NCI-H2227 treated with DMSO at 0.1 percent for 48 hours (cell line): ENCODE results near the gene CTNNA1.

Experiments
- DNase-seq: peaks from one replicate; lab custom pipeline; 2025; lab: John Stamatoyannopoulos, UW

CTNNA1 gene

GRCh38 chr5:138853132-138853531 is 99.9 kb downstream of the CTNNA1 start:
- DNase-seq, result no peak

- DNase-seq, result no peak
These were observed 113.8 kb downstream of the CTNNA1 start for GRCh38 chr5:138867011-138867410.

DNA sequence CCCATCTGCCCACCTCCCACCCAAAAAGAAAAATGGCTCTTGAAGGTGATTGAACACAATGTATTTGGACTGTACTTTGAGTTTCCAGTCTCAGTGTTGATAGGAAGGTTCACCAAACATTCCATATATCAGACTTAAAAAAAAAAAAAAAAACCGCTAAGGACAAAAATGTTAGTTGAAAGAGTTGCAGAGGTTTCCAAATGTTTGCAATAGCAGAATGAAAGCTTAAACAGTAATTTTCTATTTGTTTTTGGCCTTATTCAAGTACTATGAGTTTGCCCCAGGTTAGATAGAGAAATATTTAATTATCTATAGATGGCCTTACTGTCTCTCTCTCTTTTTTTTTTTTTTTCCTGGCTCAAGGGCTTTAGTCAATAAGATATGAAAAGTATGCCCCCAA is 115.8 kb downstream of the CTNNA1 start:
- DNase-seq, result no peak

GRCh38 chr5:138869763-138870500 is 116.7 kb downstream of the CTNNA1 start:
- no peak for DNase-seq

DNA sequence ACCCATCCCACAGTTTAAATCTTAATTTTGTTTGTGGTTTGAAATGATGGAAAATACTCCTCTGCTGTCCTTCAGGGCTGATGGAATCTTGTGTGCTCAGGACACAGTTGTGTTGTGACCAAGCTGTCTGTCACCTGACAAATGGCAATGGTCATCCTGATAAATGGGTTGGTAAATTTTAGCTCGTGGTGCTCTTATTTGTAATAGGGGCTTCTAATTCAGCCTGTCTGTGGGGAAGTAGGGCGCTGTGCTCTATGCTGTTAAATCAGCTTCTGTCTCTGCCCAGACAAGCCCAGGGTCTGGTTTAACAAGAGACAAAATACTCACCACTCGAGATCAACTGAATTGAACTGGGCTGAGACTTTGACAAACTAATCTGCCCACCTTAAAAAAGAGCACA is 117.4 kb downstream of the CTNNA1 start:
- no peak for DNase-seq

DNA sequence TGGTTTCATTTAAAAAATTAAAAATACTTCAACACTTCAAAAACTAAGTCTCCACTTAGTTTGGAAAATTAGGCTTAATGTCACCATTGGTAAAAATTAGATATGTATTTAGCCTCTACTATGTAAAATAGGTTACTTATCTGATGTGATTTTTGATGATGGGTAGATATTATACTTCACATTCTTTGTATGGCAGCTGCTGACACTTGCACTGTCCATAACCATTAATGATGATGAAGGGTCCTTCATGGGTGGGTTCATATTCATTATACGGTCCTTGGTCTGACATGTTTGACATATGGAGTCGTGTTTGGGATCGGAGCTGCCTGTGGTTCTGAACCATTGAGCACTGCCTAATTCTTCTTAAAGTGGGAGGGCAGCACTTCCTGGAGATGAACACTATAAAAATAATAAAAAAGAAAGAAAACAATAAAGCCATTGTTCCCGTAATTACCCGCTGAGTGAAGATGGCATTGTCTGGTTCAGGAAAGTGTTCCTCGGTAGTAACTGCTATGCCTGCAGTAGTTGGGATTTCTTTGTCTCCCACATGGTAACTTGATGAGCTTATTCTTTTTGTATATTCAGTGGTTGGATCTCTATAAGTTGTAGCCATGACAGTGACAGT is 119.7 kb downstream of the CTNNA1 start:
- DNase-seq, result no peak

GRCh38 chr5:138873466-138874221 is 120.4 kb downstream of the CTNNA1 start:
- DNase-seq, result no peak

- DNase-seq, result no peak
These were observed 121.0 kb downstream of the CTNNA1 start for GRCh38 chr5:138874241-138874640.

- peak; percentile 54 for DNase-seq
These were observed 121.7 kb downstream of the CTNNA1 start, which contains the start of gene LRRTM2 for GRCh38 chr5:138874771-138875551. LRRTM2 (minus strand) TSS chr5:138875335; CDS start chr5:138874911, 424 bp downstream.

DNA sequence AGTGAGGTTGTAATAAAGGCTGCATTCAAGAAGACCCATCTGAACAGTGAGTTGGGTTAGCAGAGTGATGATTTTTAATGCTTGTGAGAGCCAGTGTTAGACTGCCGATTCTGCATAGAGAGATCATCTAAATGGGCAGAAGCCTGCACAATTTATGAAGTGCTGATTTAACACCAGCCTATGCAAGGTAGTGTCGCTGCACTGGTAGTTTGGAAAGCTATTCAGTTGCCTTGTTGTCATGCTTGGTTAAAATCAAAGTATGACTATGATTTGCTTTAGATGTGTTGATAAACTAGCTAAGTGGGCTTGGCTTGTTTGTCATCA is 122.3 kb downstream of the CTNNA1 start:
- no peak for DNase-seq

GRCh38 chr5:138875946-138876345 is 122.7 kb downstream of the CTNNA1 start:
- no peak for DNase-seq

GRCh38 chr5:138876811-138877210 is 123.6 kb downstream of the CTNNA1 start:
- no peak for DNase-seq

DNA sequence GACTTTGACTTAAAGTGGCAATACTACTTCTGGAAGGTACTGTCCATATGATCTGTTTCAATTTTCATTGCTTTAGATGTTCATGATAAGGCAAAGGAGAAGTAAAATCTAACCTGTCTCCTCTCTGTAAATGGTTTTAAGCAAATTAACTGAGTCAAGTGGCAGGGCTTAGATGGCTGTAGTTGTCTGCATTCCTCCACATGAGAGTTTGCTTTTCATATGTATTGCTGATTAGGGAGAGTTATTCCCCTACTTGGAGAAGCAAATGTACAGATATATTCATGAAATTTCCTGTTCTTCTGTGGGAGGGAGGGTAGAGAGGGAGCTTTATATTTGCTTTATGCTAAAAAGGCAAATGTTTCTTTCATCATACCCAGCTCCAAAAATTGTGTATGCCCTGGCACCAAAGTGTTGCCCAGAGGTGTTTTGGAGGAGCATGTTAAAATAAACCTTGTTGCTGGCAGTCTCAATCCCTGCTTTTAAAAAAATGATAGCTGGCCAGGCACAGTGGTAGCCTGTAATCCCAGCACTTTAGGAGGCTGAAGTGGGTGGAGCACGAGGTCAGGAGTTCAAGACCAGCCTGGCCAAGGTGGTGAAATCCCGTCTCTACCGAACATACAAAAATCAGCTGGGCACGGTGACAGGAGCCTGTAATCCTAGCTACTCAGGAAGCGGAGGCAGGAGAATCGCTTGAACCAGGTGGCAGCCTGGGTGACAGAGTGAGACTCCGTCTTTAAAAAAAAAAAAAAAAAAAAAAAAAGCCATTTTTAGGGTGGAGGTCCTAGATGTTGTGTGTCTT is 125.4 kb downstream of the CTNNA1 start:
- DNase-seq, result no peak

- DNase-seq, result no peak
These were observed 130.0 kb downstream of the CTNNA1 start for GRCh38 chr5:138883211-138883610.

GRCh38 chr5:138884094-138884493 is 130.9 kb downstream of the CTNNA1 start:
- no peak for DNase-seq

- no peak for DNase-seq
These were observed 131.3 kb downstream of the CTNNA1 start for GRCh38 chr5:138884554-138884953.

DNA sequence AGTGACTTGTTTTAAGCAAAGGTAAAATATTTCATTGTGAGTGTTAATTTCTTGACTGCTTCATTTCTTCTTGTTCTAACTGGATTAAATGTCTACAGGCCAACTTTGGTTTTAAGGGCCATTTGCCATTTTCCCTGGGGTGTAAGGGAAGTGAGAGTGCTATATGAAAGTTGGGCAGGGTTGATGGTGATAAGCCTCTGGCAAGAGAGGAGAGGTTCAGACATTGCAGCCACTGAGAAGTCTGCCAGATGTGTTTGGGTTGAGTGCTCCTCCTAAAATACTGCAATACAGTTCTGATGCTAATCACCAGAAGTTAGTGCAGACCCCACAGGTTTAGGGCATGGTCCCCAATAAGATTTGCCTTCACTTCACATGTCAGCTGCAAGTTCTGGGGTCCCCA is 136.8 kb downstream of the CTNNA1 start:
- DNase-seq, result no peak

DNA sequence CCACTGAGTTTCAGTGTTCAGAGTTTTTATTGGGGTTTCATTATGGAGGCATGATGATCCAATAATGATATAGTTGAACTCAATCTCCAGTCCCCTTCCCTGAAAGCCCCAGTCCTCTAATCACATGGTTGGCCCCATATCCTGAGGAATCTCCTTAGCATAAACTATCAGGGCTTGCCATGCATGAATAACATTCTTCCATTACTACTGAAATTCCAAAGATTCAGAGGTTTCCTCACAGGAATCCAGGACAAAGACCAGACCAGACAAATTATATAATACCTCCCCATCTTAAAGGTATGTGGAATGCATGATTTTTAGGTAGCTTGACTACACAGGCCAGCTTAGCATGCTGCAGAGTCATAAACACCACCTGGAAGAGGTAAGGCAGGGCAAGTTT is 137.4 kb downstream of the CTNNA1 start:
- DNase-seq, result no peak

DNA sequence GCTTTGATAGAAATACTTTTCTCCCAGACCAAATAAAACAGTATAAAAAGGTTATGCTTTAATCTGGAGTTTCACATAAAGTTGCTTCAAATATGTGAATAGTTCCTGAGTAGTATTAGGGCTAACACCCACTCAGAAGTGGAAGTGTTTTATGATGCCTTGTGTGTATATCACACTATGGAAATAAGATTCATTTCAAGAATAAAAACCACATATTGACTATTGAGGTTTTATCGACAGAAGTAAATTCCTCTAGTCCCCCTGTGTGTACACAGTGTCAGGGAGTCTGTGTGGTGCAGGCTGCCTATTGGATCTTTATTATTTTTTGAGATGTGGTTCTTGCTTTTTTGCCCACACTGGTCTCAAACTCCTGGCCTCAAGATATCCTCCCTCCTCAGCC is 142.7 kb downstream of the CTNNA1 start:
- DNase-seq, result no peak

DNA sequence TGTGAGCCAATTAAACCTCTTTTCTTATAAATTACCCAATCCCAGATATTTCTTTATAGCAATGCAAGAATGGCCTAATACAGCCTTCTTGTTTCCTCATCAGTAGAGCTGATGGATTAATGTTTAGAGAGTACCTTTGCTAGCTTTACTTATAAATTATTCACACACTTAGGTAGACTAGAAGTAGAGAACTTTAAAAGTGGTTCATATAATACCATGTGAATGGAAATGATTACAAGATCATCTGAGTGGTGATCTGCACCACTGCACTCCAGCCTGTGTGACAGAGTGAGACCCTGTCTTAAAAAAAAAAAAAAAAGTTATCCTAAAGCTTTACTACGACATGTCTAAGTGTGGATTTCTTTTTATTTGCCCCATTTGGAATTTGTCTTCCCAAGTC is 145.1 kb downstream of the CTNNA1 start:
- DNase-seq, result no peak

DNA sequence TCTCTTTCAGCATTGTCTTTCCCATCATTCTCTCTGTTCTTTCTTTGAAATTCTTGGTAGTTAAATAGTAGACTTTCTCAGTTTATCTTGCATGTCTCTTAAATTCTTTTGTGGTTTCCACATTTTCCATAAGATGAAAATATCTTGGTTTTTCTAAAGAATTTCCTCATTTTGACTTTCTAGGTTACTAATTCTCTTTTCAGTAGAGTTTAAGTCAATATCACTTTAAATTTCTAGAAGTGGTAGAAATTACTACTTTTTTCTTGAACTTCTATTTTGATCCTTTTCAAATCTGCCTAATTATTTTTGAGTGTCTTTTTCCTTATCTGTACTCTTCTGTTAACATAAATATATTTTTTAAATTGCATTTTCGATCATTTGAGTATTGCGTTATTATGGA is 145.5 kb downstream of the CTNNA1 start:
- DNase-seq, result no peak
